ENCODE measurements around the gene SAPCD1.

The SAPCD1 gene

GRCh38 chr6:31762356-31762755 lies at the start of gene SAPCD1:
Gene SAPCD1, plus strand, starts transcription at chr6:31762656. Its CDS starts 399 bp downstream, at chr6:31763055.
- no peak for DNase-seq

GRCh38 chr6:31713465-31713864 lies 49.0 kb upstream of the SAPCD1 start:
- no peak for DNase-seq

DNA sequence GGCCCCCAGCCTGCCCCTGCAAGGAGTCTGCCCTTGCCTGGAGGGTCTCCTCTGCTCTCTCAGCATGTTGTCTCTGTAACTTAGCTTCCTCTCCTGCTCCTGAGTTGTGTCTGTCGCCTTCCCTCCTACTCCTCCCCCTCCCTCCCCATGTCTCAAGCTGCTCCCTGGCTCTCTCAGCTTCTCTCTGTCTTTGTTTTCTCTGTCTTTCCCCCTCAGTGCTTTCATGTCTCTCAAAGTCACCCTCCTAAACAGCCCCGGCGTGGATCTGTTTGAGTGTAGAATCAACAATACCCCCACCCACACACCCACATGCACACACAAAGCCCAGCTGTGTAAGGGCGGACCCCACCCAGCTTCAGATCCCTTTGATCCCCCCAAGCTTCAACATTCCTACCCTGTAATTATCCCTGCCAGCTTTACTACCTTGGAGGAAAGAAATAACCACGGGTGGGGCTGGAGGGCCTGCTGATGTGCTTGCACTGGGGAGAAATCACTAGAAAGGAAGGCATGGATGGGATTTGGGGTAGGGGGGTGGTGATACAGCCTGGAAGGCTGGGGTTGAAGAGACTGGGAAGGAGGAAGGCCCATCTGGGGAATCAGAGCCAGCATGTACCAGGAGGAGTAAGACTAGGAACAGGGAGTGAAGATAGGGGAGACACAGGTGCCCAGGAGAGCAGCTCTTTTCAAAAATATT lies 48.3 kb upstream of the SAPCD1 start:
- DNase-seq = no peak

DNA sequence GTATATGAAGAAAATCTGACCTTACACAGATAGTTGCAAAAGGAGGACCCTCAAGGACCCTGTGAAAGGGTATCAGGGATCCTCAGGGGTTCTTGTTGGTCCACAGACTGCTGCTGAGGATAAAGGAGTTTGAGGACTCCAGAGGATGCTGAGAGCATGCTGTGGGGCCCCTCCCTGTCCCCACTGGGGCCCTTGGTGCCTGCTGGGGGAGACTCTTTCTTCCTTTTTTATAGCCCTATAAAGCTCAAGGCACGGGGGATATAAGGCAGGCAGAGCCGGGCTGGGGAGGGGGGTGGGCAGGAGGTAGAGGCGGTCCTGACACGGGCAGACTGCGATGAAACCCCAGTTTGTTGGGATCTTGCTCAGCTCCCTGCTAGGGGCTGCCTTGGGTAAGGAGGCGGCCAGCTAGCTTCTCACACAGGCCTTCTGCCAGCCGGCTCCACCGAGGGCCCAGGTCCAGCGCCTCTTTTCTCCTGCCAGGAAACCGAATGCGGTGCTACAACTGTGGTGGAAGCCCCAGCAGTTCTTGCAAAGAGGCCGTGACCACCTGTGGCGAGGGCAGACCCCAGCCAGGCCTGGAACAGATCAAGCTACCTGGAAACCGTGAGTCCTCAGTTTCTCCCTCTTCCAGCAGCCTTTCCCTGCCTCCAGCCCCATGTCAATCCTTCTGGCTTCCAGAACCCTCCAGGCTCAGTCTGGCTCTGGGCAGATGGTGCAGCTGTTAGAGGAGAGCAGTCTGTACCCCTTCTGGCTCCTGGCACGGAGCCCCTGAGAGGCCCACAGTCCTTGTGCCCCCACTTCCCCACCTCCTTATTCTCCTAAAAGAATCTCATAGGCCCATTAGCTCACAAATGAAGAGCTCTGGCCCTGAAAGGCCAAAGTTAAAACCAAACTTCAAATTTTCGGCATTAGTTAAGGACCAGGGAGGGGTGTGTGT lies 47.2 kb upstream of the SAPCD1 start, which contains the start of gene LY6G6D:
Gene LY6G6D, plus strand, starts transcription at position 327 of the 937 bp plus-strand sequence. Its CDS starts 8 bp downstream, at position 335.
- no peak for DNase-seq

GRCh38 chr6:31717499-31718222 lies 44.8 kb upstream of the SAPCD1 start:
- no peak for DNase-seq

- no peak for DNase-seq
These were observed 44.2 kb upstream of the SAPCD1 start for GRCh38 chr6:31718265-31718664.

GRCh38 chr6:31719001-31719400 lies 43.5 kb upstream of the SAPCD1 start:
- no peak for DNase-seq

GRCh38 chr6:31720196-31720770 lies 42.2 kb upstream of the SAPCD1 start:
- DNase-seq = no peak

DNA sequence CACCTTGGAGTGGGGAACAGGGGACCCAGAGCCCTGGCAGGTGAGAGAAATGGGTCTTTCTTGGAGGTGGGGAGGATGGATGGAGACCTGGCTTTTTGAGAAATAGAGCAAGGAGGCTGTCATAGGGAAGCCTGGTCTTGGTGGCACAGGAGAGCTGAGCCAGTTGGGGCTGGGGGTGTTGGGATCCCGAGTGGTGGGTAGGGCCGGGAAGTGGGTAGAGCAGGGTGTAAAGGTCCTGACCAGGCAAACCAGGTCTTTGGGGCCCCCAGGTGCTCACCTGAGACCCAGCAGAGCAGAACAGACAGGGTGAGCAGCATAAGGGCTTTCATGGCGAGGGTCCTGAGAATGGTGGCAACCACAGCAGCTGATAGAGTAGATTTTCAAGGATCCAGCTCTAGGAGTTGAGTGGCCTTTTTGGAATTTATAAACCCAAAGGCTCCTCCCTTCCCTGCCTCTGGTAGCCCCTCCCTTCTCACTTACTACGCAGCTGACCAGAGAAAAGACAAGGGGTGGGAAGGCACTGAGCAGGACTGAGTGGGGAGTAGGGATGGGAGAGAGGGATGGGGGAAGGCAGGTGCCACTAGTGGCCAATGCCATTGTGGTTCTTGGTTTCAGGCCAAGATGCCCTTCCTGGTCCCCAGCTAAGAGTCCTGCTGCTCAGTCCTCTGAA lies 41.0 kb upstream of the SAPCD1 start, which contains the start of gene LY6G6C:
Gene LY6G6C, minus strand, starts transcription at position 396 of the 670 bp plus-strand sequence. Its CDS starts 67 bp downstream, at position 329.
- DNase-seq = no peak

DNA sequence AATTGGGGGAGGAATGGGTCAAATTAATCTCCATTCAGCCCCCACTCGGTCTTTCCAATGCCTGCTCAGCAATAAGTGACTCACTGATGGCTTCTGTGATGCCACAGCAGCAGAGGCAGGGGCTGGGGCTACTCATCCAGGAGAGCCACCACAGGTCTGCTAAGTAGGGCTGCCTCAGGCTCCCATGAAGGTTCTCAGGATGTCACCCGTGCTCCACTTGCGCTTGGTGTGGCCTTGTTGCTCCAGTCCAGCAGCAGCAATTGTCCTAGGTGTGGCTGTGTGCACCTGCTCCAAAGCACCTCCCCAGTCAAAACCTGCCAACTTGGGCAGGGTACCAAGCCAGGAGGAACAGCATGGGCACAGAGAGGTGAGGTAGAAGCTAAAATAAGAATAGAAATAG lies 40.3 kb upstream of the SAPCD1 start:
- no peak for DNase-seq

DNA sequence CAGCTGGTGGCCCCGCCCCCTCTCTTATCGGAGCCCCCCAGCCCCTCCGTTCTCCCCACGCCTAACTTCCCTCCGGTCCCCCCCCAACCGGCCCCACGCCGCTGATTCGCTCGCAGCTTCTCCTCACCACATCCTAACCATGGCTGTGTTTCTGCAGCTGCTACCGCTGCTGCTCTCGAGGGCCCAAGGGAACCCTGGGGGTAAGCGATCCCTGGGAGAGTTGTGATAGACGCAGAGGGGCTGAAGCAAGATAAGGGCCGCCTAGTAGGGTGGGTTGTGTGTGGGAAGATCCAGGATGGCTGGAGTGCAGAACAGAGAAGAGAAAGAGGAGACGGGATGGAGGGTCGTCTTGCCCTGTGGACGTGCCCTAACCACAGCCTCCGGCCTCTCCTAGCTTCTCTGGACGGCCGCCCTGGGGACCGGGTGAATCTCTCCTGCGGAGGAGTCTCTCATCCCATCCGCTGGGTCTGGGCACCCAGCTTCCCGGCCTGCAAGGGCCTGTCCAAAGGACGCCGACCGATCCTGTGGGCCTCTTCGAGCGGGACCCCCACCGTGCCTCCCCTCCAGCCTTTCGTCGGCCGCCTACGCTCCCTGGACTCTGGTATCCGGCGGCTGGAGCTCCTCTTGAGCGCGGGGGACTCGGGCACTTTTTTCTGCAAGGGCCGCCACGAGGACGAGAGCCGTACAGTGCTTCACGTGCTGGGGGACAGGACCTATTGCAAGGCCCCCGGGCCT lies 39.0 kb upstream of the SAPCD1 start, which contains the start of gene MPIG6B:
Gene MPIG6B, plus strand, starts transcription at position 129 of the 735 bp plus-strand sequence. Its CDS starts 11 bp downstream, at position 140.
- DNase-seq = no peak

DNA sequence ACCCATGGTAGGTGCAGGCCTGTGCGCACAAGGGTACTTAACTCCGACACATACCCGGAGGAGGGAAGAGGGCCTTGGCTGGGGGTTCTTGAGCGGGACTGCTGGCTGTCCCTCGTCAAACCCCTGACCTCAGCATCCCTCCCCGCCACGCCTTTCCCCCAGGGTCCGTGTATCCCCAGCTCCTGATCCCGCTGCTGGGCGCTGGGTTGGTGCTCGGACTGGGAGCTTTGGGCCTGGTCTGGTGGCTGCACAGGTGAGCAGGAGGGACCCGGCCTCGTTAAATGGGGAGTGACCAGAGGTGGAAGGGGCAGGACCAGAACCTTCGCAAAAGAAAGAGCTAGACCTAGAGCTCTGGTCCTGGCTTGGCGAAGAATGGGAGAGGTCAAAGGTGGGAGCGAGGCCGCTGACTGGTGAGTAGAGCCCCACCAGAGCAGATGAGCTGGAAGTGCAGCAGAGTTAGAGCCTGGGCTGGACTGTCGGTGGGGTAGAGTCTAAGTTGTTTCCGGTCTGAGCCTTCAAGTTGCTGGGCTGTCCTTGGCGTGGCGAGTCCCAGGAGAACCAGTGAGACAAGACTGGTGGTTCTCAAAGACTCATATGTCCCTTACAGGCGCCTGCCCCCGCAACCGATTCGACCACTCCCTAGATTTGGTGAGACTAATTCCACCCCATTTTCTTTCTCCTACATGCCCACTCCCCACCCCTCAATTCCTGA lies 38.3 kb upstream of the SAPCD1 start:
- DNase-seq = no peak

DNA sequence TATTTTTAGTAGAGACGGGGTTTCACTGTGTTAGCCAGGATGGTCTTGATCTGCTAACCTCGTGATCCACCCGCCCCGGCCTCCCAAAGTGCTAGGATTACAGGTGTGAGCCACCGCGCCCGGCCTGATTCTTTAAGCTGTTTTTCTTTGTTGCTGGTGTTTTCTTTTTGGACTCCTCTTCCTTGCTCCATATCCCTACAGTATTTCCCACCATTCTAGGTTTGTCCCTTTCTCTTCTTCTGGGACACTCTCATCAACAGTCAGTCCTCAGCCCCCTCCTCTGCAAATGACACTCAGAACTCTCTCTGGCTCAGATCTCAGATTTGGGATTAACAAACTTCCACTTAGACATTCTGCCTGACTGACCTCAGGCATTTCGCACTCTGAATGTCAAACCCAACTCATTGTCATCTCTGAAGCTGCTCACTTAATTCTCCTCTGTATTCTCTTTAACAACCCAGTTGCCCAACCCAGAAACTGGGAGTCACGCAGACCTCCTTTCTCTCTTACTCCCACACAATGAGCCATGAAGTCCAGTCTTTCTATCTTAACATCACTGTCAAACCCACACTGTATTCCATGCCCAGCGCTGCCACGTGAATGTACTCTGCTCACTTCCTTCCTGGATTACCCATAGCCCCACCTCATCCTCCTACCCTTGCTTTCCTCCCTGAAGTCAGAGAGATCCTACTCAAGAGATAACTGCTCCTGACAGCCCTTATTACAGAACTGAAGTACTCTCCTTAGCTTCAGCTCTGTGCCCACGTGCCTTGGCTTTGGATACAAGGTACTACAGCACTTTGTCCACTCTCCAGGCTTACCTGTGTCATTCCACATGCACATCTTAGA lies 36.7 kb upstream of the SAPCD1 start:
- DNase-seq = no peak

DNA sequence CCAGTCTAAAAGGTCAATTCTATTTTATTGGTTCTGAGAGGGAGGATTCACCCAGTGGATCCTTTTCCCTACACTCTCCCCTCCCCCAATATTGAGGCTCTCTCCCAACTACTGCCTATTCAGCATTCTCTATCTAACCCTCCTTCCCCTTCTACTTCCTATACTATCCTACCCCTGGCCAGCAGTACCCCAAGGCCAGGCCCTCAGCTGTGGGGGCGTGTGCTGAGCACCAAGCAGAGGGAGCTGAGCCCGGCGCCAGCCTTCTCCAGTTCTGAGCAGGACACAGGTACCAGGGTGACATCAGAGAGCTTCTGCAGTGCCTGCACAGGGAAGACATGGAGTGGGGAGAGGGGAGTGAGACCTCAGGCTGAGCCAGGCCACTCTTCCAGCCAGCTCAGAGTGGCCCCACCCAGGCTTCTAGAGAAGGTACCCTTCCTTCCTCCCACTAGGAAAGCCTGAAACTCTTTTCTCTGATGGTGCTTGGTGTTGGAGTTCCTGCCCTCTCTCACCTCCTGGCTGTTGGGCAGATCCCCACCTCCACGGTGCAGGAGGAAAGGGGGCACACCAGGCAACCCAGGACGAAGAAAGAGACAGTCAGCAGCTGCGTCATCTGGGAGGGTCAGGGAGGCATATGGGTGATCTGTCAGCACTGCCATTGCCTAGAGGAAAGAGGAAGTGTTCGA lies 35.3 kb upstream of the SAPCD1 start:
- peak; percentile 44 for DNase-seq

DNA sequence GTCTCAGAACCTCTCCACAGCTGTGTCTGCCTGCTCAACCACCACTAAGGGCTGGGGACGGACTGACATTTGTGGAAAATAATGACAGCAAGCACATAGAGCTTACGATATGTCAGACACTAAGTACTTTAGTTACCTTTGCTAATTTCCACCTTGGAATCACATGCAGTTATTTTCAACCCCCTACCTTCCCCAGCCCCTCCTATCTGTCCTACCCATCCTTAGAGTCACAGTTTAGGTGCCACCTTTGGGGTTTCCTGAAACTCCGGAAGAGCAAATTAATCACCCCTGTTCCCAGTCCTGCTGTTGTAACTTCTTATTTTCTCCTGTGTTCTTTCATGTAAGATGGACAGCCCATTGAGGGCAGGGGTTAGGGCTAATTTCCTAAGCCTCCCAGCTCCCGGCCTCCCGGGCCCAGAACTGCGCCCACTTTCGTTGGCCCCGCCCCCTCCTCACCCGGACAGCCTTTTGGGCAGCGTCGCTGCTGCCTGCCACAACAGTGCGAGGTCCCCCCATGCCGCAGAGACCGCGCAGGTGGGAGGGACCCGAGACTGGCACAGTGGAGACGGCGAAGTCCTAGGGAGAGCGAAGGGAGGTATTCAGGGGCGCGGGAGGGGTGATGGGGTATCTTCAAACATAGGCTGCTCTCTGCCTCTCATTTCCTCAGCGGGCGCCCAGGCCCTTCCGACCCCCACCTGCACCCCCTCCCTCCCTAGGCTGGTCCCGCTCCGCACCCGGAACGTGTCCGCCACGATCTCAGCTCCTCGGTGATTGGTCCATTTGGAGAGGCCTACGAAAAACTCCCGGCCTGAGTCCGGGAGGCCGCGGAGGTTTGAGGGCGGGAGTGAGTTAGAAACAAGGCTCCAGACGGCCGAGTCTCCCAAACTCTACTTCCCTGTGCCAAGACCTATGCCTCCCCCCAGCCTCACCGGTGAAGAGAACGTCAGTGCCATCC lies 34.5 kb upstream of the SAPCD1 start:
- DNase-seq = no peak

- DNase-seq = no peak
These were observed 33.5 kb upstream of the SAPCD1 start, which contains the start of gene DDAH2 for GRCh38 chr6:31728767-31729514. Gene DDAH2, minus strand, starts transcription at chr6:31729299. Its CDS starts 138 bp downstream, at chr6:31729161.

DNA sequence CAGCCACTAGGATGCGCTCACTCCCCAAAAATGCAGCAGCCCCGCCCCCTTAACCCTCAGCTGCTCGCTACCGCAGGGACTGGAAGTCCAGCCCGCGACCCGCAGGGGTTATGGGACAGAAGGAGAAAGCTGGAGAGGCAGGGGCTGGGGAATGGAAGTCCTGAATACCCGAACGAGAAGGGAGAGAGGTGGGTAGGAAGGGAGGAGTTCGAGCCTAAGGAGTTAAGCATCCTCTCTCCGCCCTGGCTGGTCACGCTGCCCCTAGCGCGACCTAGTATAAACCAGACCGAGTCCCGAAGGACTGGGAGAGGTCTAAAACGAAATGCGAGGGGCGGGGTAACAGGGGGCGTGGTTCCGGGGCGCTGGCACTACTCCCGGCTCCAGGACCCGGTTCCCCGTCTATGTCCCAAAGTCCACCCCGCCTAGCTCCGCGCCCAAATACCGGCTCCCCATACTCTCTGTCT lies 32.9 kb upstream of the SAPCD1 start:
- no peak for DNase-seq
